NCI-H510A (cell line): ENCODE data around the gene DCT.

Experiments used
- DNase-seq: peaks from one replicate; lab custom pipeline; 2025; lab: John Stamatoyannopoulos, UW

DCT gene

DNA sequence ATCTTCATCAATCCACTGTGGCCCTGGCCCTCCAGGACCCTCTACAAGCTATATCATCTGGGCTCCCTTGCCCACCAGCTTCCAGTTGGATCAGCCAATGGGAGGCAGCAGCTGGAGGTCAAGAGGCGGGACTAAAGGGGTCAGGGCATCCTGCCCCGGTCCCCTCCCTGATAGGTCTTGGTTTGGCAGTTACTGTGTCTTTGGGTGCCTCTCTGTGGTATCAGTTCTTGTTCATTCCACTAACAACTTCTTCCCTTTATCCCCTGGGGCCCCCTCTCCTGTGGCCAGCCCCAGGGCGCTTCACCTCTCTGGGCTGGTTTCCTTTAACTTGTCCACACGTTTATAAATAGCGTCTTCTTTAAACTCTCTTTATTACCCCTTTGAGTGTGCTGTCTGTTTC, 83.6 kb downstream of the DCT start:
- DNase-seq, result no peak

DNA sequence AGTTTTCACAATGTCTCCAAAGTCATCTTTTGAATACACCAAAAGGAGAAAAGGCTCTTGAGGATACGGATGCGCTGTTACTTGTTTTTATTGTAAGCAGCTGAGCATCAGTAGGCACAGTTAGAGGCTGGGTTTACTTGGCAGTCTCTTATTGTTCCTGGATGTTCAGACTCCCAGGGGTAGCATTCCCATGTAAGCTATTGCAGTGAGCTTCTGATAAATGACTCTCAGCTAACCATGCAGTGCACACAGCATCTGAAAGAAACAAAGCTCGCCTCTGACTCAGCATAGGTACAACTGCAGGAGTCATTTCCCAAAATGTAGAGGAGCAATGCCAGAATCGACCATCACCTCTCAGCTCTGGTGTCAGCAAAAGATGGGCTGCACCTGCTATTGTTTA, 84.8 kb downstream of the DCT start:
- no peak for DNase-seq

DNA sequence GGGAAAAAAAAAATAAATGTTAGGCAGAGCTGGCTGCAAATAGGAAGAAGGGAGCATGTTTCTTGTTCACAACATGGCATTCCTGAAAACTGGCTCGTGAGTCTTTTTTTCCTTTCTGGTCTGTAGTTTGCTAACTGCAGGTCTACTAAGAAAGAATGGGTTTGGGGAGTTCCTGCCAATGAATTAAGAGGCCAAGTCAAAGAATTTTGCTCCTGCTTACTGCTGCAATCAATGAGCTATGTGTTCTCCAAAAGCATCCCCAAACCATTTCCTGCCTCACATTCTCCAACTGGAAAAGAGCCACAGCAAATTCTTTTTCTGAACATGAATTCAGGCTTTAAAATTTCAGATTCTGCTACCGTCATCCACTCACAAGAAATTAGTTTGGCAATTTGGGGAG, 88.6 kb downstream of the DCT start:
- DNase-seq, result no peak

DNA sequence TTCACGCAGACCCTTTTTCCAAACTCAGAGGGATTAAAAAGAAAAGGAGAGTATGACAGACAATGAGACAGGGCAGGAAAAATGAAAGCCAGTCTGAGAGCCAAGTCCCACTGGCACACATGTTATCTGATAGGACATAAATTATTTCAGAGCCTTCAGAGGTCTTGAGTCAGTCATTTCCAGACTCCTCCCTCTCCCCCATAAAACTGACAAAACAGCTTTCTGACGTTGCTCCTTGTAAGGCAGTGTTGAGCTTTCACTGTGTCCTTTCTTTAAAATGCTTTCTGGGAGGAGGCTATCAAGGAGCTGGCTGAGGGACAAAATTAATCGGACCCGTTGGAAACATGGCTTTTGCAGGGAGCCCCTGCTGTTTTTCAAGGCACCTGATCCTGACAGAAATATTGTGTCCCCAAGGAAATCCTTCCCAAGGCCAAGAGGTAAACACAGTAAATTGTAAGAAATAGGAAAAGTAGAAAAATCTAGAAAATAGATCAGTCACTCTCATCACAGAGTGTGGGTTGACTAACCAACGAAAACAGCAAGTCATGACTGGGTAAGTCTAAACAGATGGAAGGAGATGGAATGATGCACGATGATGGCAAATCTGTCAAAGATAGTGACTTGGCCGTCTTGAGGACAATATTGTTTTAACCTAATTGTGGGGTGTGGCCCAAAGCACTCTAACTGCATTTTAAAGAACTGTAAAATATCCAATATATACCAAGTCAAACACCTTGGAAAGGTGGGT, 89.7 kb downstream of the DCT start:
- no peak for DNase-seq

DNA sequence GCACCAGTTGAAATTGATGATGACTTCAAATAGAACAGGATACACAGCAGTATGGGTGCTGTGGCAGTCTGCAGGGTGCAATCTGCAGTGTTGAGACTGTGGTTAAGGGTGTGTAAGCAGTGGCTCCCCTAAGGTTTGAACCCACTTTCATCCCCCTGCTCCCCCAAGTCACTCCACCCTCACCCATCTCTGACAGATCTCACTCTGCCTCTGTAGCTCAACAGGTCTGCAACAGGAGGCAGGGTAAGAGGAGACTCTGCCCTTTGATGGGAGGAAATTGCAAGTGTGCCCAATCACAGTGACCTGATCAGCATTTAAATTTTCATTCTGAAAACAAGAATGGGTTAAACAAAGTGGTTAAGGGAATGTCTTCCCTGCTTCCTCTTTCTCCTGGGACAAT, 92.4 kb downstream of the DCT start:
- no peak for DNase-seq
